Transverse colon (tissue), 4 donors: Measurements from ENCODE around the gene EMX2. TPM values are rescaled to one million over a fixed set of nuclear protein-coding genes. Genes with fewer than 3 reads are reported as not detected.

ENCODE experiments used
- DNase-seq: peaks from one replicate; pipeline ENCODE4 v3.0.0-alpha.2; 2019
- H3K27ac ChIP-seq, 4 donors: fragments of 200-600 bp; sonication (generic); 2 replicates each; pipeline ENCODE4 v1.5.1; 2016 to 2018; ENCODE audit warnings: inconsistent platforms in 4 of 4
- H3K27me3 ChIP-seq: fragments of 200-600 bp; sonication (generic); 2 replicates; pipeline ENCODE4 v1.5.1; 2017; ENCODE audit warnings: inconsistent platforms
- H3K36me3 ChIP-seq, 4 donors: fragments of 200-600 bp; sonication (generic); 2 replicates each; pipeline ENCODE4 v1.5.1; 2017 to 2019; ENCODE audit warnings: inconsistent platforms in 4 of 4
- H3K4me1 ChIP-seq, 4 donors: fragments of 200-600 bp; sonication (generic); 2 replicates each; pipeline ENCODE4 v1.5.1; 2017 to 2020; ENCODE audit warnings: inconsistent platforms in 4 of 4
- H3K4me3 ChIP-seq, 4 donors: fragments of 200-600 bp; sonication (generic); 1 replicate in 1 of 4; 2 replicates in 3 of 4; pipeline versions ENCODE4 v1.5.1 to v1.6.1; 2017 to 2019; ENCODE audit warnings: inconsistent platforms in 4 of 4
- H3K9me3 ChIP-seq, 2 donors: fragments of 200-600 bp; sonication (generic); 2 replicates each; pipeline ENCODE4 v1.5.1; 2017 to 2019; ENCODE audit warnings: inconsistent platforms in 2 of 2
- CTCF ChIP-seq, 5 experiments: fragments of 200-600 bp in 3 of 5; fragments of 450-650 bp in 2 of 5; sonication (generic) in 3 of 5; IDR thresholded peaks; 1 replicate in 2 of 5; 2 replicates in 3 of 5; pipeline ENCODE4 v1.5.1; 2016 to 2017; ENCODE audit warnings: antibody characterized with exemption in 5 of 5, inconsistent platforms in 3 of 5, mild to moderate bottlenecking in 2 of 5, moderate library complexity in 1 of 5
- EP300 ChIP-seq: sonication (generic); formaldehyde crosslinking; IDR thresholded peaks from one replicate; pipeline ENCODE4 v1.6.1; 2017; ENCODE audit warnings: antibody characterized with exemption, low read depth
- POLR2A ChIP-seq: fragments of 450-650 bp; IDR thresholded peaks from one replicate; pipeline ENCODE4 v1.6.1; 2016; ENCODE audit warnings: antibody characterized with exemption, mild to moderate bottlenecking, moderate library complexity
- POLR2AphosphoS5 ChIP-seq, 3 donors: sonication (generic); formaldehyde crosslinking; IDR thresholded peaks; one replicate each; pipeline ENCODE4 v1.6.1; 2016; ENCODE audit warnings: antibody characterized with exemption in 3 of 3
- WGBS, 2 donors: methylation state at CpG; one replicate each; pipeline ENCODE4 v1.1.5; 2018; ENCODE audit warnings: low coverage in 1 of 2; 5-methylcytosine and 5-hydroxymethylcytosine counted together
- in situ Hi-C, 4 donors: fragments of 200-750 bp; cut with MboI; loops; one replicate each; pipeline versions ENCODE4 v1.15.0 to v1.15.1; 2017; ENCODE audit warnings: low sequenced_read_pairs in 3 of 4, low pct_ligation_motif_present in 1 of 4, low pct_unique_long_range_greater_than_20kb in 1 of 4
- intact Hi-C: fragments of 100-400 bp; cut with DNase I; formaldehyde crosslinking; loops from one replicate; pipeline ENCODE4 v1.15.1; 2023; ENCODE audit warnings: low total_unique reads
- total RNA-seq, 4 donors: library from RNA; depleted of rRNA; stranded (reverse); fragments of >200 nt; gene quantifications; one replicate each; pipeline ENCODE4 v1.1.0, GENCODE V29; 2016

The EMX2 gene
- total RNA-seq, 4 donors from 2014 or later, result 0.95 TPM; not detected in 3

- Histone ChIP-seq H3K36me3 (no peaks in the 10 kb centered on the region), H3K27me3 (peaks cover 100% of the 10 kb centered on the region), H3K4me3 (peak overlapping the region in 1 of 4 donors; percentile 37), H3K4me1 (peaks cover 11 to 34% (median 20%) of the 10 kb centered on the region in 4 donors), H3K9me3 (no peaks in the 10 kb centered on the region), H3K27ac (no peak overlapping the region)
- intact Hi-C loops, result no loop called here
- WGBS, 2 donors, result 9% methylated on average over 66 of the region's 76 CpGs; no CpG with 5 or more reads in 1 of the 2 donors
- no peak for TF ChIP-seq POLR2AphosphoS5 (IDR thresholded peaks at IDR 0.05)
- TF ChIP-seq POLR2A, result no peak
- TF ChIP-seq CTCF (IDR thresholded peaks at IDR 0.05), result no peak
- no peak for TF ChIP-seq EP300
- DNase-seq, result no peak
- in situ Hi-C loops, result loop anchor here in 1 of 4 donors (25.0 kb wide), 2 partner anchors 703 to 928 kb away; no protein-coding TSS in a partner anchor
Observed at GRCh38 chr10:117534321-117535297, 7.9 kb upstream of the EMX2 start.

GRCh38 chr10:117535298-117536071 lies 7.1 kb upstream of the EMX2 start:
- Histone ChIP-seq H3K4me1 (peaks cover 11 to 34% (median 20%) of the 10 kb centered on the region in 4 donors), H3K9me3 (no peaks in the 10 kb centered on the region), H3K27ac (no peak overlapping the region), H3K4me3 (peak overlapping the region in 2 of 4 donors; percentile 5 to 37), H3K36me3 (no peaks in the 10 kb centered on the region), H3K27me3 (peaks cover 100% of the 10 kb centered on the region)
- TF ChIP-seq POLR2AphosphoS5 (IDR thresholded peaks at IDR 0.05), result no peak
- no peak for TF ChIP-seq EP300
- no peak for TF ChIP-seq CTCF (IDR thresholded peaks at IDR 0.05)
- TF ChIP-seq POLR2A, result no peak
- no peak for DNase-seq
- whole genome bisulfite sequencing, 2 donors, result 7 to 25% methylated on average over 2 to 49 of the region's 54 CpGs
- in situ Hi-C loops (loop anchor here in 1 of 4 donors (25.0 kb wide), 2 partner anchors 702 to 927 kb away; no protein-coding TSS in a partner anchor), intact Hi-C loops (no loop called here)

DNA sequence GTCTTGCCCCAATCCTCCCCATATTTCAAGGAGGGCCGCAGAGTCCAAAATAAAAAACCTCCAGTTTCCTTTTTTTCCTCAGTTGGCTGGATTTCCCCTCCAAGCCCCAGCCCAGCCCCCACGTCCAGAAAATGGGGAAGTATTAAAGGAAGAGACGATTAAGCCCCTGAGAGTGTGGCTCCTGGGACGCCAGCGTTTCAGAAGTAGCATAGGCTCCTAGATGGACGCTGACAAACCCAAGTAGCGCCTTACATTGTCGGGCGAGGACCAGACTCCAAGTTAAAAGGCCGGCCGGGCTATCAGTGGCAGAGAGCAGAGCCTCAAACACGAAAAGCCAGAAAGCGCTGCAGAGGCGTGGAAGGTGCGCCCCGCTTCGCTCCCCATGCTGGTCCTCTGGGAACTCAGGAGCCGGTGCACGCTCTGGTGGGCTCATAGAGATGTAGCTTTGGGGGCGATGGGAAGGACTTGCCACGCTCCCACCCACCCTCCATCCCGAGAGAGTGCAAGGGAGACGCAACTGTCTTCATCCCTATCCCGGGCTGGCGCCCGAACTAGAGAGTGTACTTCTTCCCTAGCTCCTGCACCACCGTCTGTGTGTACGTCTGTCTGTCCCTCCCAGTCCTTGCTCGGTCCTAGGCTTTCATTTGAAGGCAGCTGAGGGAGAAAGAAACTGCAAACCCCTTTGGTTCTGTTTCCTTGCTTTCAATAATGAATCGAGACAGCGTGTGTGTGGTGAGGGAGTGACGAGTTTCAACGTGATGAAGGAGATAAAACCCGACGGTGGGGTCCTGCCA lies 6.3 kb upstream of the EMX2 start:
- TF ChIP-seq EP300 (no peak), POLR2A (no peak), CTCF (IDR thresholded peaks at IDR 0.05) (no peak)
- Histone ChIP-seq H3K4me1 (peaks cover 11 to 34% (median 20%) of the 10 kb centered on the region in 4 donors), H3K27me3 (peaks cover 100% of the 10 kb centered on the region), H3K4me3 (no peak overlapping the region), H3K9me3 (no peaks in the 10 kb centered on the region), H3K27ac (no peak overlapping the region), H3K36me3 (no peaks in the 10 kb centered on the region)
- no peak for DNase-seq
- in situ Hi-C loops (loop anchor here in 1 of 4 donors (25.0 kb wide), 2 partner anchors 701 to 926 kb away; no protein-coding TSS in a partner anchor), intact Hi-C loops (no loop called here)
- WGBS, 2 donors, result 10 to 43% methylated on average over 1 to 35 of the region's 35 CpGs
